ENCODE results near the gene ATF6.

Gene ATF6

GRCh38 chr1:161838362-161838761 lies 72.2 kb downstream of the ATF6 start:
- DNase-seq, result no peak

- DNase-seq, result no peak
These were observed 72.8 kb downstream of the ATF6 start for GRCh38 chr1:161838885-161839284.

- no peak for DNase-seq
These were observed 73.5 kb downstream of the ATF6 start for GRCh38 chr1:161839591-161839990.

GRCh38 chr1:161840363-161840762 lies 74.2 kb downstream of the ATF6 start:
- DNase-seq, result no peak

GRCh38 chr1:161843156-161843555 lies 77.0 kb downstream of the ATF6 start:
- DNase-seq, result no peak

GRCh38 chr1:161844696-161845095 lies 78.6 kb downstream of the ATF6 start:
- no peak for DNase-seq

- no peak for DNase-seq
These were observed 82.6 kb downstream of the ATF6 start for GRCh38 chr1:161848676-161849075.

DNA sequence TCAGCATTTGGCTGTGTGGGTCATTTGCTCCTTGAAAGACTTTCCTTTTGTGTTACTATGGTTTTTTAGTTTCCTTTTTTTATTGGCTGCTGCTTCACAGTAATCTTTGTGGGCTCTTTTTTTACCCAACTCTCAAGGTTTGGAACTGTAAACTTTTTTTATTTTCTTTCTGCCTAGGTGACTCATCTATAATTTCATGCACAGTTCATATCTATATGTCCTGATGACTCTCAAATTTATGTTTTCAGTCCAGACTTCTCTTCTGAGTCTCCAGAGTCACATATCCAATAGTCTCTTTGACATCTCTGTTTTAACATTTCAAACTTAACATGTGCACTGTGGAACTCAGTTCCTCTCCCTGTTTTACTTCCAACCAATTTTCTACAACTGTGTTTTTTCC lies 83.4 kb downstream of the ATF6 start:
- no peak for DNase-seq

DNA sequence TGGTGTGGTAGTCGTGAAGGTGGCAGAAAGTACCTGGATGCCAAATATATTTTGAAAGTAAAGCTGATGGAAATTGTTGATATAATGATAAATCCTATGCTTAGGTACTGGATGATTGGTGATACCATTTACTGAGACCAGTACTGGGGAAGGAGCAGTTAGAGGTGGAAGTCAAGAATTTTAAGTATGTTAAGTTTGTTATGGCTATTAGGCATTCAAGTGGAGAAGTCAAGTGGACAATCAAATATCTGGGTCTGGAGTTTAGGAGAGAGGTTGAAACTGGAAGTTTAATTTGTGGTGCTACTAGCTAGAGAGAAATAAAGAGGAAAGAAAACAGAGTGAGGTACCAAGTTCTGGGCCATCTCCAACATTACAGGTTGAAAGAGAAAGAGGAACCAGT lies 89.1 kb downstream of the ATF6 start:
- DNase-seq, result no peak

DNA sequence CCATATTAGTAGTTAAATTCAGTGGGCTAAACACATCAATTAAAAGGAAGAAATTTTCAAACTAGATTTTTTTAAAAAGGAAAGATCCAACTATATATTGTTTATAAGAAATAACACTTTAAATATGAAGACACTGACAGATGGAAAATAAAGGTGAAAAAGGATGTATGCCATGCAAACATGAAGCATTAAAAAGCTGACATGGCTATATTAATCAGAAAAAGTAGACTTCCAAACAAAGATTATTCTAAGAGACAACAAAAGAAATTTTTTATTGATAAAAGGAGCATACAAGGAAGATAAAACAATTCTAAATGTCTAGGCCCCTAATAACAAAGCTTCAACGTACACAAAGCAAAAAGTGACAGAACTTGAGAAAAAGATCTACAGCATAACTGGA lies 92.2 kb downstream of the ATF6 start:
- DNase-seq, result no peak

DNA sequence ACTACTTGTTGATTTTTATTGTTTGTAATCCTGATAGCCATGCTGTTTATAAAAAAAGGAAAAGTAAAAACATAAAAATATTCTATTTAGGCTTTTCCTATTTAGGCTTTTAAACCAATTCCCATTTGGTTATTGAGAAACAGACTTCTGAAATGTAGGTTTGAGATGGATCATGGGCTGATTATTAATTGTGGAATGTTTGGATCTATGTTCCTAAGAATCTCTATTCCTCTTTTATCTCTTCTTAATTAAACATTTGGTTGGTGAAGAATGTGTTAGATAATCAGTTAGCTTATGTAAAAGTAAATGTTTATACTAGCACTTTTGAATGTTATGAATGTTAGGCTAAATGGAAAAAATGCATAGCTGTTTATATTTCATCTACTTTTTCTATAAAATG lies 97.4 kb downstream of the ATF6 start:
- DNase-seq, result no peak

DNA sequence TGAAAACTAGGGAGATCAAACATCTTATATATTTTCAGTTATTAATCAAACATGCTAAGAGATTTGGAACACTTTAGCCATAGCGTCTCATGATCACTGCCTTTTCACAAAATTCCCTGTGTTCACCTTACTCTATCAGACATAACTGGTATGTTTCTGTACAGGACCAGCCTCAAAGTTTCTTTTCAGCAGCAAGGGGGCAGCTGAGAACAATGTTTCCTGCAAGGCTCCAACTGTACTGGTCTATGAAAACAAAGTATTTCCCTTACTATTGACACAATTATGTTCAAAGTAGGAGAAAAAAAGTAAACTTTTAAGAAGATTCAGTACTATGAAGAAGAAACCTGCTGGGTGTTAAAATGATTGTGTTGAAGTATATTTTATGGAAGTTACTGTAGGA lies 98.5 kb downstream of the ATF6 start:
- DNase-seq, result no peak

- DNase-seq, result no peak
These were observed 100.1 kb downstream of the ATF6 start for GRCh38 chr1:161866241-161866640.

DNA sequence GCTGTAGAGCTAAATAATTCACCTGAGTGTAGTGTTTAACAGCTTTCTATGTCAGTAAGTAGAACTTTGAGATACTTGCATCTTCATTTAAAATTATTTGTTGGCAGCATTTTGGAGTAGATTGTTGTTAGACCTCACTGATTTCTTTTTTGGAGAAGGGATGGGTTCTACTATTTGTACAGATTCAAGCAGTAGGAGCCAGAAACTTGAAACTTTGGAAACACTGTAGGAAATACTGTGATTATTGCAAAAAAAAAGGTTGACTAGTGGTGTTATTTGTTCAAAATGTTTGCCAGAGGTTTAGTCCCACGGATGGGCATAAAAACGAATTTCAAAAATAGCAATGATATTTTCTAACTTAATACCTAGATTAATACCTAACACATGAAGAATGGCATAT lies 102.7 kb downstream of the ATF6 start:
- DNase-seq, result no peak

DNA sequence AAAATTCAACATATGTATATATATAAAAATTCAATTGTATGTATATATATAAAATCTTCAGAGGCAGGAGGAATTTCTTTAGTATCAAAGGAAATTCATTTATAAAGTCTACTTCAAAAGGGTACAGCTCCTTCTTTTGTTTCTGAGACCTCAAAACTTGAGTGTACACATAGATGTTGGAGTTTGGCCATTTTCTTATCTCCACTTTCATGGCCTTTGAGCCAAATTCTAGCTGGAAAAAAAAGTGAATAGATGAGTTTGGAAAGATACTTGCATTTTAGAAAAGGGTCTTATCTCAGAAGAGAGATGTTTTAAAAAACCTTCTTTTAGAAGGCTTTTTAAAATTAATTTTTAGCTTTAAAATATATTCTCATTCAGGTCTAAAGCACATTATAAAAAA lies 103.2 kb downstream of the ATF6 start:
- DNase-seq, result no peak

GRCh38 chr1:161872506-161872905 lies 106.4 kb downstream of the ATF6 start:
- DNase-seq, result no peak

DNA sequence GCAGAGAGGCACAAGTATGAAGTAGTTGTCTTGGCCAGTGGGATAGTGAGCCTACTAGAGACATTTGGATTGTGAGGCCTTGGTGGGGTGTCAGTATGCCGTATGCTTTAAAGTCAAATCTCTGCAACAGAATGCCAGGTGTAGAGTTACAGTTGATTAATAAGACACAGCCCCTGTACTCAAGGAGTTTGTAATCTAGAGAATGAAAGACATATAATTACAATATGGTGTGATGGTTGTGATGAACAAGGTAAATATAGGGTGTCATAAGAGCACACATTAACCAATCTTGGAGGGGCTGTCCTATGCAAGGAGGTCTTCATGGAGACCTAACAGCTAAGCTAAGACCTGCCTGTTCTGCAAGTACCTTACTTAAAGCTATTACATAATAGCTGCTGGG lies 113.1 kb downstream of the ATF6 start:
- DNase-seq, result no peak

DNA sequence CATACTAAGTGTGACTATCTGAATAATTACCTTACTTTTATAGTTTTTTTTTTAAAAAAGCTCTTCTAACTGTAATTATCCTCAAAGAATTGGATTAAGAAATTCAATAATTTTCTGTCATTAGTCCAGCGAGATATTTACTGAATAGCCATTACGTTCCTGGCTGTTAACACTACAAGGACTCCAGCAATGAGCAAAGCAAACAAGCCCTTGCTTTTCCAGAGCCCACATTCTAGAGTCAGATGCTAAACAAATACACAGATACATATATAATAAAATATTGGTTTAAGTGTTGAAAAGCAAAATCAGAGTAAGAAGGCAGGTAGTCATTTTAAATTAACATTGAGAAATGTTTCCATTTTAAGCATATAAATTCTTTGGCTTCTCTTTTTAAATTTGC lies 118.4 kb downstream of the ATF6 start:
- DNase-seq, result no peak

DNA sequence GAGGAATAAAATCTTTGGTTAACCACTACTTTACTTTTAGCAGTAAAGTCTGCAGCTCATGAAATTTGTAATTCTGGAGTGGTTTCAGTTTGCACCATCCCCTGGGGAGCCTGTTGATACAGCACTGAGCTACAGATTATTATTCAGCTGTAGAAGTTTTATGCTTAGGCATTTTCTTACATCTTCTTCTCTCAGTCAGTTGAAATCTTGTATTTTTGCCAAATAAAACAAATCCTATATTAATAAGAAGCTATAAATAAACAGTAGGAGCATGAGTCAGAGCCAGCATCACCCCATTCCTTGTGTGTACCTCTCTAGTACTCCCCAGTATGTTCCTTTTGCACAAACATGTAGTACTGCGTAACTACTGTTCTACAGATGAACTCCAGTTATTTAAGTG lies 118.9 kb downstream of the ATF6 start:
- no peak for DNase-seq

DNA sequence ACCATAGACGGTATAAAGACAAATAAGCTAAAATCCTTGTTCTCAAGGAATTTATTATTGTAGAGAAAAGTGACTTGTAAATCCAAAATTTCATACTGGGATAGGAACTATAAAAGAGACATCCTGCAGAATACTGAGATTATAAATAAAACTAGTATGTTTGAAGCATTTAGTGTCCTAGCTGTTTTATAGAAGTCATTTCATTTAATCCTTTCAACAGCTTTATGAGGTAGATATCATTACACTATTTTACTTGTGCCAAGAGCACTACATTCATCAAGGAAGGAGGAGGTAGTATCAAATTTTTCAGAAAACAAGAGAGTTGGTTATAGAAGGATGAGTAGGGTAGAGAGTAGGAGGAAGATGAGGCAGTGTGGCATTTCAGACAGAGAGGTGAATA lies 119.6 kb downstream of the ATF6 start:
- DNase-seq, result no peak

GRCh38 chr1:161886589-161886988 lies 120.5 kb downstream of the ATF6 start:
- no peak for DNase-seq

DNA sequence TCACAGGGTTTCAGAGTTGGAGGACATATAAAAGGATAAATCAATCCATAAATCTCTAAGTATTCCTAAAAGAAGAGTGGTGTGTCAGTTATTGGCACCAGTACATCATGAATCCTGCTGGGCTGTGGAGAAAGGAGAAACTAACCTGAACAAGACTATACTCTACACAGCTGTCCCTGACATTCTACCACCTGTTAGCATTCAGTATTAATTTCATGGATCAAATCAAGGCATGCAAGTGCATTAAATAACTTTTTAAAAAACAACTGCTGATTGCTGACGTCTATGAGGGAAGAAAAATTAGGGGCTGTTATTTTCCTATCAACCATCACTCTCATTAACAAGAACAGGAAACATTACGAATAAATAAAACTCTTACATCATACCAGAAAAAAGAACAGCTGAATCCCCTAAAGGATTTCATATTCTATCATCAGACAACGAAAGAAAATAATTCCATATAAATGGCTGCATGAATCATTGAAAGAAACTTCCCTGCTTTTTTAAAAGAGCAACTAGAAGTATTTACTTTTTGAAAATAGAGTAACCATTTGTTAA lies 121.7 kb downstream of the ATF6 start:
- DNase-seq, result no peak

DNA sequence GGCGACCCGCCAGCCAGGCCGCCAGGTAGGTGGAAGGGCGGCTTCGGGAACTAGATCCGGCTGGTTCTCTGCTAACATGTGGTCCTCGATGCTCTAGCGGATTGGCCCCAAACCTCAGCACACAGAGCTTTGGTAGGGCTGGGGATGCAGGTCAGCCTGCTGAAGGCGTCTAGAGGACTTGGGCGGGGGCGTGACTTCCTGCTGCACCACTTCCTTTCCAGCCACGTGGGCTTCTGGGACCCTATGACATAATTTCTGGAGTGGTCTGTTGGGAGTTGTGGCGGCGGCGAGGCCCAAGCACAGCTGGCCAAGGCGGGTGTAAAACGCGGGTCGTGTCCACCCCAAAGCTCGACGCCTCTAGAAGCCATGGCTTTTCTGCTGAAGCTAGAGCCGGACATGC lies 124.5 kb downstream of the ATF6 start:
- no peak for DNase-seq

DNA sequence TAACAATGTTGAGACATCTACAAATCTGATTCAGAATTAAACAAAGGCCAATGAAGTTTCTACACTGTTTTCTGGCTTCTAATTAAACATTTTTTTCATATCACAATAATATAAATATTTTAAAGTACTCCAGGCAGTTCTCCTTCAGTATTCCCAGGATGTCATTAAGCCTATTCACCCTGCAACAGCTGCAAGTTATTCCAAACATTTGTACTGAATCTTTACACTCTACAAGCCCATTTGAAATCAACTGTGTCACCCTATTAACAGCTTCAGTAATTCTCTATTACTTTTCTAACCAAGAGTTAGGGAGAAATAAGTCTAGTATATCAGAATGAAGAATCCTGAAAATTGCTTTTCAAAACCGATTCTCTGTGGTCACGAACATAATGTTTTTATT lies 133.0 kb downstream of the ATF6 start:
- no peak for DNase-seq

DNA sequence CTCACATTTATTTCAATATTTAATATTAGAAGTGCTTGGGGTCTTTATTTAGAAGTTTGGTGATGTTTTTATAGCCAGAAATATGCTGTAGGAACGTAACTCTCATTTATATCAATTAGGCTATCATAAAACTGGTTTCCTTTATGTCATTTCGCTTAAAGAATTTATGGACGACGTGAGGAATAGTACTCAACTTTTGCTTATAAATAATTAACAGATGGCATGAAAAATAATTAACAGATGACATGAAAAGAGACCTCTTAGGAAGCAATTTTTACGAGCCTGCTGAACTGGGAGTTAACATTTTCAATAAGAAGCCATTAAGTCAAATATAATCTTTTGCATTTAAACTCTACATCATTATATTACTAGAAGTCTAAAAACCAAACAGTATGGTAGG lies 134.0 kb downstream of the ATF6 start:
- no peak for DNase-seq

GRCh38 chr1:161902182-161902581 lies 136.1 kb downstream of the ATF6 start:
- no peak for DNase-seq

Measured in activated naive CD4-positive, alpha-beta T cell treated with anti-CD3 and anti-CD28 coated beads, Interleukin-2, amount 50 U/mL, for 16 hours (primary cell).